Keratinocyte (primary cell): Measurements from ENCODE around the gene SPEM3.

ENCODE experiments used
- CTCF ChIP-seq, 3 experiments: IDR thresholded peaks in 1 of 3; conservative IDR thresholded peaks in 1 of 3; optimal IDR thresholded peaks in 1 of 3; 2 replicates in 2 of 3; 3 replicates in 1 of 3; pipeline versions ENCODE3 to v1.5.1; 2011; ENCODE audit warnings: low read length in 3 of 3, mild to moderate bottlenecking in 3 of 3, moderate library complexity in 2 of 3, control low read depth in 1 of 3, inconsistent platforms in 1 of 3; ENCODE audit not compliant: insufficient read depth in 2 of 3; ENCODE audit errors: extremely low read depth in 1 of 3
- EZH2 ChIP-seq: IDR thresholded peaks from one replicate; pipeline ENCODE4 v1.6.1; 2012; ENCODE audit warnings: inconsistent platforms, mild to moderate bottlenecking, low read length, moderate library complexity

- TF ChIP-seq EZH2 (no peak), CTCF (optimal IDR thresholded peaks at IDR 0.05 in 1 of 3, IDR thresholded peaks at IDR 0.05 in 1 of 3, conservative IDR thresholded peaks at IDR 0.05 in 1 of 3; ENCODE audit: extremely low read depth in 1 of 3, insufficient read depth in 2 of 3, low read length in 3 of 3) (no peak)
These were observed 39.6 kb downstream of the SPEM3 start for GRCh38 chr17:7468290-7468689.
